Measurements from ENCODE around the gene ZNF280A. TPM values are rescaled to one million over a fixed set of nuclear protein-coding genes. Genes with fewer than 3 reads are reported as not detected.

Gene ZNF280A
- total RNA-seq, 2 donors from 2014 or later, result not detected

- no peaks in the 10 kb centered on the region for H3K4me1 ChIP-seq (replicated peaks)
- no peak overlapping the region for H3K27ac ChIP-seq
- no peak overlapping the region for H3K4me3 ChIP-seq
- intact Hi-C loops (cut with DNase I), result no loop called here
- no peaks in the 10 kb centered on the region for H3K9me3 ChIP-seq
- whole genome bisulfite sequencing, result 90% methylated on average over 12 of the region's 12 CpGs
- H3K27me3 ChIP-seq (replicated peaks; ENCODE audit: insufficient read depth), result no peaks in the 10 kb centered on the region
- no peak for DNase-seq (ENCODE audit: low spot score)
- H3K36me3 ChIP-seq, result no peaks in the 10 kb centered on the region
- TF ChIP-seq POLR2AphosphoS5 (IDR thresholded peaks at IDR 0.05) (no peak), CTCF (IDR thresholded peaks at IDR 0.05) (no peak), POLR2A (IDR thresholded peaks at IDR 0.05) (no peak)
Measured at GRCh38 chr22:22487869-22488597, 32.0 kb downstream of the ZNF280A start.

- 96% methylated on average over 6 of the region's 6 CpGs for WGBS
- Histone ChIP-seq H3K27me3 (replicated peaks; ENCODE audit: insufficient read depth) (no peaks in the 10 kb centered on the region), H3K36me3 (no peaks in the 10 kb centered on the region), H3K4me1 (replicated peaks) (no peaks in the 10 kb centered on the region), H3K4me3 (no peak overlapping the region), H3K27ac (no peak overlapping the region), H3K9me3 (no peaks in the 10 kb centered on the region)
- intact Hi-C loops (cut with DNase I), result no loop called here
- TF ChIP-seq CTCF (IDR thresholded peaks at IDR 0.05), result no peak
- TF ChIP-seq POLR2AphosphoS5 (IDR thresholded peaks at IDR 0.05), result no peak
- no peak for DNase-seq (ENCODE audit: low spot score)
Measured at GRCh38 chr22:22487059-22487458, 33.0 kb downstream of the ZNF280A start.

- no peak for DNase-seq (ENCODE audit: low spot score)
- H3K27me3 ChIP-seq (replicated peaks; ENCODE audit: insufficient read depth), result no peaks in the 10 kb centered on the region
- no peak overlapping the region for H3K4me3 ChIP-seq
- intact Hi-C loops (cut with DNase I), result no loop called here
- no peak overlapping the region for H3K27ac ChIP-seq
- no peaks in the 10 kb centered on the region for H3K9me3 ChIP-seq
- WGBS, result 79% methylated on average over 4 of the region's 4 CpGs
- no peak for TF ChIP-seq POLR2A (IDR thresholded peaks at IDR 0.05)
- no peak for TF ChIP-seq CTCF (IDR thresholded peaks at IDR 0.05)
- no peak for TF ChIP-seq POLR2AphosphoS5 (IDR thresholded peaks at IDR 0.05)
- no peaks in the 10 kb centered on the region for H3K36me3 ChIP-seq
- no peaks in the 10 kb centered on the region for H3K4me1 ChIP-seq (replicated peaks)
Measured at GRCh38 chr22:22486132-22486899, 33.8 kb downstream of the ZNF280A start.

GRCh38 chr22:22485524-22485923, 34.5 kb downstream of the ZNF280A start:
- Histone ChIP-seq H3K27me3 (replicated peaks; ENCODE audit: insufficient read depth) (no peaks in the 10 kb centered on the region), H3K4me3 (no peak overlapping the region), H3K4me1 (replicated peaks) (no peaks in the 10 kb centered on the region), H3K36me3 (no peaks in the 10 kb centered on the region), H3K27ac (no peak overlapping the region), H3K9me3 (no peaks in the 10 kb centered on the region)
- intact Hi-C loops (cut with DNase I), result no loop called here
- no peak for DNase-seq (ENCODE audit: low spot score)
- 98% methylated on average over 3 of the region's 3 CpGs for WGBS
- TF ChIP-seq CTCF (IDR thresholded peaks at IDR 0.05), result no peak

GRCh38 chr22:22484023-22484422, 36.0 kb downstream of the ZNF280A start:
- Histone ChIP-seq H3K27ac (no peak overlapping the region), H3K4me1 (replicated peaks) (no peaks in the 10 kb centered on the region), H3K4me3 (no peak overlapping the region), H3K36me3 (no peaks in the 10 kb centered on the region), H3K9me3 (no peaks in the 10 kb centered on the region), H3K27me3 (replicated peaks; ENCODE audit: insufficient read depth) (no peaks in the 10 kb centered on the region)
- intact Hi-C loops (cut with DNase I), result no loop called here
- no peak for DNase-seq (ENCODE audit: low spot score)
- WGBS, result 95% methylated on average over 11 of the region's 11 CpGs
- TF ChIP-seq POLR2A (IDR thresholded peaks at IDR 0.05) (no peak), POLR2AphosphoS5 (IDR thresholded peaks at IDR 0.05) (no peak), CTCF (IDR thresholded peaks at IDR 0.05) (no peak)

Measured in prostate gland (tissue), 2 donors.